Thymus (tissue), 11 donors: ENCODE measurements around the gene ATP6V0D1. TPM values are rescaled to one million over a fixed set of nuclear protein-coding genes. Genes with fewer than 3 reads are reported as not detected.

Experiments used
- DNase-seq, 9 donors: peaks; one replicate each; pipeline ENCODE4 v3.0.0-alpha.2; 2013; ENCODE audit warnings: low spot score in 9 of 9, low read depth in 6 of 9, missing footprints in 1 of 9
- H3K27ac ChIP-seq, 2 donors: one replicate each; pipeline ENCODE4 v1.5.1; 2013; ENCODE audit warnings: control low read depth in 1 of 2, low read depth in 1 of 2, low read length in 1 of 2, mild to moderate bottlenecking in 1 of 2, moderate library complexity in 1 of 2
- H3K27me3 ChIP-seq, 2 donors: one replicate each; pipeline ENCODE4 v1.5.1; 2013; ENCODE audit warnings: low read length in 1 of 2; ENCODE audit not compliant: control insufficient read depth in 2 of 2, insufficient read depth in 1 of 2
- H3K36me3 ChIP-seq, 2 donors: one replicate each; pipeline ENCODE4 v1.5.1; 2013; ENCODE audit warnings: low read length in 1 of 2, mild to moderate bottlenecking in 1 of 2, moderate library complexity in 1 of 2; ENCODE audit not compliant: control insufficient read depth in 2 of 2, insufficient read depth in 2 of 2
- H3K4me1 ChIP-seq, 2 donors: one replicate each; pipeline ENCODE4 v1.5.1; 2013; ENCODE audit warnings: low read length in 2 of 2; ENCODE audit not compliant: control insufficient read depth in 2 of 2, insufficient read depth in 2 of 2
- H3K4me3 ChIP-seq, 2 donors: one replicate each; pipeline ENCODE4 v1.5.1; 2013; ENCODE audit warnings: low read length in 2 of 2, control low read depth in 1 of 2, mild to moderate bottlenecking in 1 of 2
- H3K9me3 ChIP-seq, 2 donors: one replicate each; pipeline ENCODE4 v1.5.1; 2013; ENCODE audit warnings: low read length in 1 of 2, mild to moderate bottlenecking in 1 of 2; ENCODE audit not compliant: control insufficient read depth in 2 of 2, insufficient read depth in 1 of 2
- WGBS: extraction: QIAGEN DNeasy Blood & Tissue Kit; methylation state at CpG from one replicate; pipeline ENCODE4 v1.1.7; 2013; 5-methylcytosine and 5-hydroxymethylcytosine counted together
- polyA plus RNA-seq: library from polyadenylated mRNA; stranded (reverse); fragments of 200-250 nt; gene quantifications from one replicate; pipeline ENCODE4 v1.2.3, GENCODE V29; 2013
- total RNA-seq: library from RNA; stranded (reverse); fragments of 120-200 nt; gene quantifications from one replicate; pipeline ENCODE4 v1.2.4, GENCODE V29; 2013
- donor health status: healthy.

Gene ATP6V0D1
- total and polyA plus RNA-seq, 2 donors: 44.8 to 51.8 TPM

GRCh38 chr16:67460168-67460567 is 20.8 kb downstream of the ATP6V0D1 start:
- Histone ChIP-seq H3K4me3 (no peak overlapping the region), H3K27me3 (no peaks in the 10 kb centered on the region), H3K36me3 (peaks cover 2 to 17% of the 10 kb centered on the region in 2 donors), H3K27ac (no peak overlapping the region), H3K9me3 (no peaks in the 10 kb centered on the region), H3K4me1 (peaks cover 0 to 5% of the 10 kb centered on the region in 2 donors)
- DNase-seq: no peak
- WGBS: over 99% methylated on average over 5 of the region's 5 CpGs

- Histone ChIP-seq H3K27ac (no peak overlapping the region), H3K36me3 (peaks cover 2 to 17% of the 10 kb centered on the region in 2 donors), H3K4me1 (peaks cover 0 to 5% of the 10 kb centered on the region in 2 donors), H3K4me3 (no peak overlapping the region), H3K9me3 (no peaks in the 10 kb centered on the region), H3K27me3 (no peaks in the 10 kb centered on the region)
- DNase-seq: no peak
- 90% methylated on average over 3 of the region's 3 CpGs for WGBS
These were observed 21.2 kb downstream of the ATP6V0D1 start for GRCh38 chr16:67459861-67460150.

- no peak for DNase-seq
- Histone ChIP-seq H3K4me1 (peaks cover 0 to 5% of the 10 kb centered on the region in 2 donors), H3K36me3 (peaks cover 2 to 17% of the 10 kb centered on the region in 2 donors), H3K4me3 (no peak overlapping the region), H3K9me3 (no peaks in the 10 kb centered on the region), H3K27me3 (no peaks in the 10 kb centered on the region), H3K27ac (no peak overlapping the region)
- WGBS: 93% methylated on average over 7 of the region's 7 CpGs
These were observed 21.7 kb downstream of the ATP6V0D1 start for GRCh38 chr16:67459066-67459860.

- H3K4me3 ChIP-seq: no peak overlapping the region
- no peak for DNase-seq
These were observed 22.8 kb downstream of the ATP6V0D1 start for GRCh38 chr16:67458121-67458641.

GRCh38 chr16:67457611-67458010 is 23.3 kb downstream of the ATP6V0D1 start:
- peaks cover 5 to 28% of the 10 kb centered on the region in 2 donors for H3K36me3 ChIP-seq
- no peaks in the 10 kb centered on the region for H3K9me3 ChIP-seq
- 91% methylated on average over 7 of the region's 7 CpGs for WGBS
- no peaks in the 10 kb centered on the region for H3K27me3 ChIP-seq
- H3K27ac ChIP-seq: no peak overlapping the region
- peaks cover 0 to 5% of the 10 kb centered on the region in 2 donors for H3K4me1 ChIP-seq
- H3K4me3 ChIP-seq: no peak overlapping the region
- no peak for DNase-seq

More at GRCh38 chr16:67458121-67458641, 22.8 kb downstream of the ATP6V0D1 start:
- Histone ChIP-seq H3K27ac (peak overlapping the region in 1 of 2 donors; percentile 20), H3K27me3 (no peaks in the 10 kb centered on the region), H3K36me3 (peaks cover 4 to 22% of the 10 kb centered on the region in 2 donors), H3K9me3 (no peaks in the 10 kb centered on the region), H3K4me1 (peaks cover 0 to 5% of the 10 kb centered on the region in 2 donors)
- 97% methylated on average over 6 of the region's 6 CpGs for WGBS

- Histone ChIP-seq H3K27ac (no peak overlapping the region), H3K36me3 (peaks cover 10 to 33% of the 10 kb centered on the region in 2 donors), H3K9me3 (no peaks in the 10 kb centered on the region), H3K4me3 (no peak overlapping the region), H3K27me3 (no peaks in the 10 kb centered on the region), H3K4me1 (peaks cover 0 to 5% of the 10 kb centered on the region in 2 donors)
- DNase-seq: no peak
- WGBS: 94% methylated on average over 6 of the region's 6 CpGs
These were observed 24.4 kb downstream of the ATP6V0D1 start for GRCh38 chr16:67456391-67457081.

- peaks cover 13 to 37% of the 10 kb centered on the region in 2 donors for H3K36me3 ChIP-seq
- no peak overlapping the region for H3K27ac ChIP-seq
- H3K27me3 ChIP-seq: no peaks in the 10 kb centered on the region
- no peak for DNase-seq
- WGBS: 96% methylated on average over 6 of the region's 6 CpGs
- no peaks in the 10 kb centered on the region for H3K9me3 ChIP-seq
- peaks cover 0 to 5% of the 10 kb centered on the region in 2 donors for H3K4me1 ChIP-seq
- H3K4me3 ChIP-seq: no peak overlapping the region
These were observed 26.1 kb downstream of the ATP6V0D1 start for GRCh38 chr16:67454852-67455251.

DNA sequence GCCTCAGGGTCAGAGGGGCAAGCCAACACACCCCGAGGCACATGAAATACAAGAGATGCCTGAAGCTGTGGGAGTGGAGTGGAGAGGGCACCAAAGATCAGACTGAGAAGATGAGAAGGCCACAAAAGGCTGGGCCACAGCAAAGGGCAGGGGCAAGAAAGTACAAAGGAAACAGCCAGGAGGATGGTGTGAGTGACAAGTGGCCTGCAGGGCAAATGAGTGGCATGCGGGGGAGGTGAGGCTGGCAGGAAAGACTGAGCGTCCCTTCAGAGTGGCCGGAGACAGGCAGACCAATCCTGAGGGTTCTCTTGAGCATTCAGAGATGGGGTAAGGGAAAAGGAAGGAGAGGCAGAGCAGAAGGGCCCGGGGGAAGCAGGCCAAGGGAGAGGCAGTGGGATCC is 26.9 kb downstream of the ATP6V0D1 start:
- Histone ChIP-seq H3K27me3 (no peaks in the 10 kb centered on the region), H3K36me3 (peaks cover 19 to 44% of the 10 kb centered on the region in 2 donors), H3K27ac (no peak overlapping the region), H3K9me3 (no peaks in the 10 kb centered on the region), H3K4me1 (peaks cover 0 to 5% of the 10 kb centered on the region in 2 donors), H3K4me3 (no peak overlapping the region)
- DNase-seq: no peak
- WGBS: 97% methylated on average over 5 of the region's 5 CpGs
